GM12875 (cell line): ENCODE data around the gene C2CD2.

ENCODE experiments used
- H3K4me3 ChIP-seq: one replicate; pipeline ENCODE4 v1.5.1; 2011; ENCODE audit warnings: low read depth, low read length, control low read depth
- TF ChIP-seq, protein P1 (sequence below): IDR thresholded peaks from 2 replicates; pipeline ENCODE4 v1.5.1; 2011; ENCODE audit warnings: low read depth, mild to moderate bottlenecking, control low read depth, inconsistent platforms, low read length, moderate library complexity, borderline replicate concordance; ENCODE audit not compliant: insufficient read depth

C2CD2 gene

DNA sequence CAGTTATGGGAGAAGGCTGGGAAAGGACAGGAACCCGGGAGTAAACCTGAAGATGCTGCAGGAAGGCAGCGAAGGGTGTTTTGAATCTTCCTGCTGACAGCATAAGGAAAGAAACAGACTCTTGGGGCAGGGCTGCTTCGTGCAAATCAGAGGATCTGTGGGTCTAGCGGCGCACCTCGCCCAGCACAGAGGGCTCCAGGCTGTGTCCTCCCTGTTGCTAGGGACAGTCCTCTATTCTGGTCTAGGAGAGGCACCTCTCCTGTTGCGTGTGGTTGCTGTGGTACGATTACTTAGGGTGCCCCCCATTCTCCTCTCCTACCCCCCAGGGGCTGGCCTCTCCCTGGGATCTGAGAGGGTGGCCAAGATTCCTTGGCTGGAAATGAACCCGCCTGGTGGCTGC is 11.4 kb downstream of the C2CD2 start:
- TF ChIP-seq, protein P1, sequence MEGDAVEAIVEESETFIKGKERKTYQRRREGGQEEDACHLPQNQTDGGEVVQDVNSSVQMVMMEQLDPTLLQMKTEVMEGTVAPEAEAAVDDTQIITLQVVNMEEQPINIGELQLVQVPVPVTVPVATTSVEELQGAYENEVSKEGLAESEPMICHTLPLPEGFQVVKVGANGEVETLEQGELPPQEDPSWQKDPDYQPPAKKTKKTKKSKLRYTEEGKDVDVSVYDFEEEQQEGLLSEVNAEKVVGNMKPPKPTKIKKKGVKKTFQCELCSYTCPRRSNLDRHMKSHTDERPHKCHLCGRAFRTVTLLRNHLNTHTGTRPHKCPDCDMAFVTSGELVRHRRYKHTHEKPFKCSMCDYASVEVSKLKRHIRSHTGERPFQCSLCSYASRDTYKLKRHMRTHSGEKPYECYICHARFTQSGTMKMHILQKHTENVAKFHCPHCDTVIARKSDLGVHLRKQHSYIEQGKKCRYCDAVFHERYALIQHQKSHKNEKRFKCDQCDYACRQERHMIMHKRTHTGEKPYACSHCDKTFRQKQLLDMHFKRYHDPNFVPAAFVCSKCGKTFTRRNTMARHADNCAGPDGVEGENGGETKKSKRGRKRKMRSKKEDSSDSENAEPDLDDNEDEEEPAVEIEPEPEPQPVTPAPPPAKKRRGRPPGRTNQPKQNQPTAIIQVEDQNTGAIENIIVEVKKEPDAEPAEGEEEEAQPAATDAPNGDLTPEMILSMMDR: no peak
- H3K4me3 ChIP-seq: no peak overlapping the region

DNA sequence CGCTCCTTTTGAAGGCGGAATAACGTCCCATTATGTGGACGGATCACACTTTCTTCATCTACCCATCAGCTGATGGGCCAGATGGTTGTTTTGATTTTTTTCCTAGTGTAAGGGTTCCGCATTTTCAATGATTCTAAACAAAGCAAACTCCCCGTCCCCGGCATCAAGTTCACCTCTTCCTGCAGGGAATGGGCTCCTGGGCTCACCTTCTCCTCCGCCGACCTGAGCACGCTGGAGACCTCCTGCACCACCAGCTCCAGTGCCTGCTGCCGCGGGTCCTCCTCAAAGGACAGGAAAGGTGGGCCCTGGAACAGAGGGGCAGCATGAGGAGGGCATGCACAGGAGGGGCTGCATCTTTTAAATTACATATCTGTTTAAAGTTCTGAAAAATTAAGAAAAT is 11.9 kb downstream of the C2CD2 start:
- no peak overlapping the region for H3K4me3 ChIP-seq
- TF ChIP-seq, protein P1: no peak

DNA sequence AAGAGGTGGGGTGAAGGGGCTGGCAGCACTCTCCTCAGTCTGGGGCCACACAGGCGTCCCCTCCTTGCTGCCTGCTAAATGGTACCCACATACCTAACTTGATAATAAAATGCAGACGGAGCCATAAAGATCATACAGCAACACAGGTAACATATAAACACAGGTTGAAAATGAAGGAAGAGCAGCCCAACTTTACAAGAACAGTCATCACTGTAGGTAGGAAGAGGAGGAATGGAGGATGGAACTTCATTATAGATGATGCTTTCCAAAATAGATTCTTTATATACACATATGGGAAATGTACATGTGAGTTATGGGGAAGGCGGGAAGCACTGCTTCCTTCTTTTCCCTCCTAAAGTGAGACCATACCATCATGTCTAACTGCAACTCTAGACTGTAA is 13.4 kb downstream of the C2CD2 start:
- TF ChIP-seq, protein P1: no peak
- no peak overlapping the region for H3K4me3 ChIP-seq

DNA sequence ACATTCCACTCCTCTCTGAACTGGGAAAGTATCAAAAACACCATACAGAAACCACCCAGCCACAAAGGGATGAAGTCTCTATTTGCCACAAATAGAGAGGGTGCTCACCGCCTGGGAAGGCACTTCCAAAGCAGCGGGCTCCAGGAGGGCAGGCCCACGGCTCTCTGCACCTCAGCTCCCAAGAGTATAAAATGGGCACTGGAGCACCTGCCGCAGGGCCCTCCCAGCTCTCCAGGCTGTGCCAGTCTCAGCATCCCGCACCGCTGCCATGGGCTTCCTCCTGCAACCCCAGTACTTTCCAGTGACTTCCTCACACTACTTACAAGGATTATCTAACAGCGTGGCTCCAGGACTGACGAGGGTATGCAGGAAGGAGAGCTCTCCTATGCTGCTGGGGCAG is 14.4 kb downstream of the C2CD2 start:
- no peak overlapping the region for H3K4me3 ChIP-seq
- TF ChIP-seq, protein P1: no peak

DNA sequence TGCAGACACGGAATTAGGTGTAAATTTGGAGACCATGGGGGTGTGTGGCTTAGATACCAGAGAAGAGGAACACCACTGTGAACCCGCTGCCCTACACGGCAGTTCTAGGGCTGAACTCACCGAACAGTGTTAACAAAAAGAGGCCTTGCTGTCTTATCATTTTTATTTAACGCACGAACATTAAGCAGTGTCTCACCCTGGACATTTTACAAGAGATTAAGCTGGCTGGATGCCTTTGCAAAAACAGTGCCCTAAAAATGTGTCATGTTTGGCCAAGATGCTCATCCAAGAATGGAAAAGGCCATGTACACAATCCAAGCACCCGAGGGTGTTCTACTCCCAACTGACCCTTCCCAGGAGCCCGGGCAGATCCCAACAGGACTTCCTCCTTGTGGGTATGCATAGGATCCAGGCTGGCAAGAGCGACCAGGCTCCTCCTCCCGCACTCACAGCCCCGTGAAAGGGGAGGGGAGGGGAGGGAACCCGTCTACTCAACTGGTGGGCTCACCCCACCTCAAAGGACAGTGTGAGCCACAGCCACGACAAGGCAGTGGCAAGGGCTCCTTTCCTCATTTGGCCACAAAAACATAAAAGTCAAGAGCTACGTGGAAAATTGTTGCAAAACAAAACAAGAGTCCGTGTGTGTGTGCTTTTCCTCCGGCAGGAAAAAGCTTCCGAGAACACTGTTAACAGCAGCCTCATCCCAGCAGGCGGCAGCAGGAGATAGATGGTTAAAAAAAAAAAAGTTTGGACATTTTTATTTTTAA is 20.3 kb downstream of the C2CD2 start:
- TF ChIP-seq, protein P1: no peak
- H3K4me3 ChIP-seq: no peak overlapping the region

DNA sequence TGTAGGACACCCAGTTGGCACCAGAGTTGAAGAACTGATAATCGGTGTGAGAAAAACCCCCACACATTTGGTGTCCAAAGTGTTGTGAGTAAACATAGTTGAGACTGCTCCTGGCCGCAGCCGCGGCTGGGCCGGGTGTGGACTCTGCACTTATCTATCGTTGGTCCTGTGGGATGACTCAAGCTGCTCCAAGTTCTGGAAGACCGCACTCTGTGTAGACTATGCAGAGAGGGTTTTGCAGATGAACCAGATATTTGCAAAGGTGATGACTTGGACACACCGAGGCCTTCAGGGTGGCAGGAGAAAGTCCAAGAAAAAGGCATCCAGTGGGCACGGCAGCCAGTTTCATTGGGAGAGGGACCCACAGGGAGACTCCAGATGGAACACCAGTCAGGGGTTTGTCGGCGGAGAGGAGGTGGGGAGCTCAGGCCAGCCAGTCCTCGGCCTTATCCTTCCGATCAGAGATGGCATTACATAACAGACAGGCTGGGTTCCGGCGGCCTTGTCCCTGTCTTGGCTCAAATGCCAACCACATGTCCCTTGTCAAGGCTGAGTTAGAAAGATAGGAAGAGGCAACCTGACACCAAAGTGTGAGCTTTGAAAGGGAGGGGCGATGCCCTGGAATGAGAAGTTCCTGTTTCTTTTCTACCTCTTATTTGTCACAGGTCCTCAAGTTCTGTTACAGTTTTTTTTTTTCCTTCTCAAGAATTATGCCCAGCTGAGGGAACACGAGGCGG is 21.1 kb downstream of the C2CD2 start:
- H3K4me3 ChIP-seq: no peak overlapping the region
- TF ChIP-seq, protein P1: no peak

DNA sequence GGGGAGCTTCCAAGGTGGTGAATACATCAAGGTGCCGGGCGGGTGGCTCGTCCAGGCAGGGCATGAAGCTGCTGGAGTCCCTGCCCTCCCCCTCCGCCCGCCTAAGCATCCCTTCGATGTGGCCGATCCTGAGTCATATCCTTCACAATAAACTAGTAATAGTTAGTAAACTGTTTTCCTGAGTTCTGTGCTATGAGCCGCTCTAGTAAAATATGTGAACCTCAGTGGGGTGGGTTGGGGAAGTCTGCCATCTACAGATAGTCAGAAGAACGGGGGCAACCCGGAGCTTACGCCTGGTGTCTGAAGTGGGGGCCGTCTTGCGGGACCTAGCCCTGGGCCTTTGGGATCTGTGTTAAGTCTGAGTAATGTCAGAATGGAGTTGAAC is 21.6 kb downstream of the C2CD2 start:
- TF ChIP-seq, protein P1: no peak
- no peak overlapping the region for H3K4me3 ChIP-seq
